22Rv1 (cell line): Measurements from ENCODE around the gene BNC2.

Source experiments
- CTCF ChIP-seq: fragments of 450-650 bp; IDR thresholded peaks from 2 replicates; pipeline ENCODE4 v1.5.1; 2017; ENCODE audit warnings: mild to moderate bottlenecking
- ZFX ChIP-seq: fragments of 450-650 bp; IDR thresholded peaks from 2 replicates; pipeline ENCODE4 v1.6.1; 2017; ENCODE audit warnings: antibody characterized with exemption, borderline replicate concordance

- no peak for TF ChIP-seq CTCF
- TF ChIP-seq ZFX: no peak
These were observed 499.2 kb downstream of the BNC2 start for GRCh38 chr9:16371306-16371705.
